Body of pancreas (tissue), 4 donors: ENCODE results near the gene ARID1B.

Experiments used
- CTCF ChIP-seq, 7 experiments: fragments of 450-650 bp in 4 of 7; fragments of 200-600 bp in 3 of 7; sonication (generic) in 3 of 7; IDR thresholded peaks; one replicate each; pipeline ENCODE4 v1.5.1; 2016 to 2019; ENCODE audit warnings: antibody characterized with exemption in 7 of 7
- POLR2A ChIP-seq, 3 donors: fragments of 450-650 bp; IDR thresholded peaks; one replicate each; pipeline ENCODE4 v1.6.1; 2016; ENCODE audit warnings: antibody characterized with exemption in 3 of 3, mild to moderate bottlenecking in 2 of 3

- no peak for TF ChIP-seq CTCF (IDR thresholded peaks at IDR 0.05)
- TF ChIP-seq POLR2A (IDR thresholded peaks at IDR 0.05) = no peak
Observed at GRCh38 chr6:157194643-157195042, 417.5 kb downstream of the ARID1B start.
